IMR-90 (cell line): ENCODE measurements around the gene SARM1. TPM values are rescaled to one million over a fixed set of nuclear protein-coding genes. Genes with fewer than 3 reads are reported as not detected.

Experiments used
- ATAC-seq: fragments of 200-7000 bp; cut with Tn5 transposase; 2 replicates; pipeline ENCODE4 v1.9.1; 2020; ENCODE audit warnings: low read depth, mild to moderate bottlenecking, moderate library complexity
- BruUV-seq: library from RNA; stranded (reverse); fragments of 400-500 nt; replicated peaks from 2 replicates; lab custom pipeline; 2021; lab: Mats Ljungman, UMichigan
- CTCF ChIA-PET: fragments of 300-600 bp; formaldehyde crosslinking; extraction: SDS; loops from one replicate; lab custom pipeline; 2021; ENCODE audit warnings: antibody characterized with exemption; lab: Yijun Ruan, JAX
- POLR2A ChIA-PET: fragments of 300-600 bp; sonication (Branson Sonifier 250); formaldehyde crosslinking; loops from one replicate; lab custom pipeline; 2022; ENCODE audit warnings: antibody characterized with exemption; ENCODE audit not compliant: unreplicated experiment; lab: Charles Lee
- DNase-seq: peaks from one replicate; pipeline ENCODE4 v3.0.0; 2013
- H2AFZ ChIP-seq: replicated peaks from 2 replicates; pipeline ENCODE3; 2013; ENCODE audit warnings: low read length, mild to moderate bottlenecking; ENCODE audit not compliant: poor library complexity
- H2AK5ac ChIP-seq: 2 replicates; pipeline ENCODE4 v1.6.1; 2013; ENCODE audit warnings: low read depth, low read length, inconsistent platforms
- H2AK9ac ChIP-seq: replicated peaks from 2 replicates; pipeline ENCODE3; 2013; ENCODE audit warnings: mild to moderate bottlenecking, low read depth, low read length, moderate library complexity; ENCODE audit not compliant: poor library complexity
- H2BK120ac ChIP-seq: 2 replicates; pipeline ENCODE4 v1.6.1; 2013; ENCODE audit warnings: low read depth, low read length, inconsistent platforms
- H2BK15ac ChIP-seq: 3 replicates; pipeline ENCODE4 v1.6.1; 2013; ENCODE audit warnings: low read depth, low read length, inconsistent platforms
- H2BK20ac ChIP-seq: 2 replicates; pipeline ENCODE4 v1.6.1; 2013; ENCODE audit warnings: low read depth, mild to moderate bottlenecking, inconsistent platforms, low read length, moderate library complexity
- H2BK5ac ChIP-seq: 2 replicates; pipeline ENCODE4 v1.6.1; 2013; ENCODE audit warnings: mild to moderate bottlenecking, low read depth, low read length, inconsistent platforms; ENCODE audit not compliant: poor library complexity, severe bottlenecking
- H3K14ac ChIP-seq: replicated peaks from 2 replicates; pipeline ENCODE4 v1.6.1; 2013; ENCODE audit warnings: low read depth, low read length, inconsistent platforms
- H3K18ac ChIP-seq: 2 replicates; pipeline ENCODE4 v1.6.1; 2013; ENCODE audit warnings: low read depth, low read length, control low read depth
- H3K23ac ChIP-seq: 2 replicates; pipeline ENCODE4 v1.6.1; 2013; ENCODE audit warnings: low read depth, low read length, inconsistent platforms
- H3K27ac ChIP-seq: 2 replicates; pipeline ENCODE4 v1.5.1; 2013; ENCODE audit warnings: mild to moderate bottlenecking, control low read depth, low read length; ENCODE audit not compliant: insufficient read depth
- H3K27me3 ChIP-seq: 2 replicates; pipeline ENCODE4 v1.6.1; 2013; ENCODE audit warnings: low read length; ENCODE audit not compliant: control insufficient read depth, insufficient read depth
- H3K36me3 ChIP-seq: 2 replicates; pipeline ENCODE4 v1.6.1; 2013; ENCODE audit warnings: low read length, mixed read lengths; ENCODE audit not compliant: control insufficient read depth, insufficient read depth
- H3K4ac ChIP-seq: 2 replicates; pipeline ENCODE4 v1.6.1; 2013; ENCODE audit warnings: low read depth, low read length, inconsistent platforms
- H3K4me1 ChIP-seq: 2 replicates; pipeline ENCODE4 v1.6.1; 2013; ENCODE audit warnings: low read length, mixed read lengths; ENCODE audit not compliant: control insufficient read depth, insufficient read depth
- H3K4me2 ChIP-seq: 2 replicates; pipeline ENCODE4 v1.6.1; 2013; ENCODE audit warnings: low read depth, mild to moderate bottlenecking, control low read depth, low read length, moderate library complexity
- H3K4me3 ChIP-seq: 2 replicates; pipeline ENCODE4 v1.5.1; 2013; ENCODE audit warnings: low read depth, mild to moderate bottlenecking, control low read depth, low read length, moderate library complexity; ENCODE audit not compliant: insufficient read depth
- H3K56ac ChIP-seq: 2 replicates; pipeline ENCODE4 v1.6.1; 2013; ENCODE audit warnings: low read length, inconsistent platforms; ENCODE audit not compliant: insufficient read depth; ENCODE audit errors: extremely low read depth
- H3K79me1 ChIP-seq, 2 experiments: 2 replicates each; pipeline ENCODE4 v1.6.1; 2013; ENCODE audit warnings: low read length in 2 of 2, inconsistent platforms in 1 of 2, low read depth in 1 of 2
- H3K9ac ChIP-seq: 2 replicates; pipeline ENCODE4 v1.6.1; 2013; ENCODE audit warnings: low read depth, low read length, control low read depth
- H3K9me1 ChIP-seq: 2 replicates; pipeline ENCODE4 v1.6.1; 2013; ENCODE audit warnings: low read length, inconsistent platforms; ENCODE audit not compliant: insufficient read depth
- H3K9me3 ChIP-seq: 2 replicates; pipeline ENCODE4 v1.6.1; 2013; ENCODE audit warnings: low read length; ENCODE audit not compliant: control insufficient read depth, insufficient read depth
- H4K20me1 ChIP-seq: 2 replicates; pipeline ENCODE4 v1.6.1; 2013; ENCODE audit warnings: low read length, inconsistent platforms; ENCODE audit not compliant: insufficient read depth
- H4K5ac ChIP-seq: 2 replicates; pipeline ENCODE4 v1.6.1; 2013; ENCODE audit warnings: mild to moderate bottlenecking, low read depth, low read length, control low read depth
- H4K8ac ChIP-seq, 2 experiments: 2 replicates each; pipeline ENCODE4 v1.6.1; 2013; ENCODE audit warnings: low read depth in 2 of 2, low read length in 2 of 2, control low read depth in 1 of 2, inconsistent platforms in 1 of 2
- H4K91ac ChIP-seq: 2 replicates; pipeline ENCODE4 v1.6.1; 2013; ENCODE audit warnings: low read depth, low read length, inconsistent platforms; ENCODE audit not compliant: insufficient read depth
- CEBPB ChIP-seq: IDR thresholded peaks from 2 replicates; pipeline ENCODE4 v1.6.1; 2012; ENCODE audit warnings: low read depth, low read length, improper control_type of control experiment
- MAFK ChIP-seq: IDR thresholded peaks from 2 replicates; pipeline ENCODE4 v1.6.1; 2012; ENCODE audit warnings: low read depth, low read length, improper control_type of control experiment
- WGBS, 2 experiments: methylation state at CpG; one replicate each; pipeline versions ENCODE4 v1.1.5 to v1.1.7; 2013; ENCODE audit warnings: missing lambda C conversion rate in 2 of 2; ENCODE audit not compliant: insufficient read length in 1 of 2; ENCODE audit errors: extremely low coverage in 2 of 2; 5-methylcytosine and 5-hydroxymethylcytosine counted together
- dilution Hi-C: fragments of 300-500 bp; cut with HindIII; formaldehyde crosslinking; loops from one replicate; pipeline ENCODE4 v1.14.3; 2018; ENCODE audit warnings: low sequenced_read_pairs; ENCODE audit not compliant: unreplicated experiment
- in situ Hi-C: fragments of 300-500 bp; cut with MboI; formaldehyde crosslinking; loops from 3 replicates; pipeline ENCODE4 v1.14.3; 2019; ENCODE audit warnings: low sequenced_read_pairs, inconsistent platforms, mixed read lengths
- intact Hi-C: fragments of 100-400 bp; cut with micrococcal nuclease; formaldehyde crosslinking; loops from 2 replicates; pipeline ENCODE4 v1.10.0; 2022
- polyA plus RNA-seq, 3 experiments: library from polyadenylated mRNA; depleted of rRNA; stranded (reverse); fragments of >200 nt; gene quantifications; 2 replicates each; pipeline ENCODE4 v1.2.3, GENCODE V29; 2012; ENCODE audit warnings: low replicate concordance in 1 of 3
- total RNA-seq: library from RNA; depleted of rRNA; stranded (reverse); fragments of >200 nt; gene quantifications from 2 replicates; pipeline ENCODE4 v1.2.3, GENCODE V29; 2012

Gene SARM1
- total and polyA plus RNA-seq, 2 of the 4 experiments (the other 2 are of a cell fraction): 3.4 to 11.4 TPM

- no peak for TF ChIP-seq MAFK
Observed at GRCh38 chr17:28333083-28333746, 38.3 kb upstream of the SARM1 start (continued).

- in situ Hi-C loops (loop anchor here (25.0 kb wide), 1 partner anchor 797 kb away; no protein-coding TSS in a partner anchor), intact Hi-C loops (loop anchor here (5.0 to 10.0 kb wide), 2 partner anchors 82 to 289 kb away; partner anchors contain the start of gene NLK), dilution Hi-C loops (no loop called here)
- Histone ChIP-seq H2BK20ac (no peak overlapping the region), H3K9ac (peak overlapping the region; percentile 82), H3K4ac (peak overlapping the region; percentile 44), H3K79me1 (peaks cover 35 to 82% of the 10 kb centered on the region in 2 experiments), H3K36me3 (peaks cover 21% of the 10 kb centered on the region), H3K18ac (no peak overlapping the region), H2AFZ (no peak overlapping the region), H3K4me2 (peak overlapping the region; percentile 92), H4K8ac (peak overlapping the region in 1 of 2 experiments; percentile 62; a peak in 2 of 4 replicates), H3K4me3 (peak overlapping the region; percentile 59), H3K14ac (peak overlapping the region; percentile 90), H3K4me1 (peaks cover 13% of the 10 kb centered on the region), H3K56ac (no peak overlapping the region), H4K91ac (no peak overlapping the region), H2AK9ac (peak overlapping the region; percentile 92), H3K27ac (peak overlapping the region; percentile 60; the same call in 1 of the 2 replicates), H3K27me3 (no peaks in the 10 kb centered on the region), H2AK5ac (peak overlapping the region; percentile 40; the same call in 1 of the 2 replicates), H3K9me1 (peaks cover 12% of the 10 kb centered on the region), H2BK5ac (no peak overlapping the region), H3K23ac (peak overlapping the region; percentile 74; the same call in 1 of the 2 replicates), H3K9me3 (no peaks in the 10 kb centered on the region), H4K5ac (no peak overlapping the region), H2BK15ac (no peak overlapping the region), H4K20me1 (peaks cover 41% of the 10 kb centered on the region; the same call in 1 of the 2 replicates), H2BK120ac (no peak overlapping the region)
- POLR2A ChIA-PET: interaction anchor here (0.6 to 1.8 kb wide), 2 partner anchors 13 to 142 kb away, joined by 6 to 8 read pairs; no protein-coding TSS in a partner anchor
- peak; percentile 19 for DNase-seq
- TSS peak; percentile 27 for BruUV-seq
- ATAC-seq: no peak
- 53% methylated on average over 5 of the region's 6 CpGs; no CpG with 5 or more reads in 1 of the 2 experiments for WGBS, 2 experiments
- TF ChIP-seq CEBPB: no peak
- CTCF ChIA-PET: interaction anchor here (0.8 kb wide), 1 partner anchor 83 kb away, joined by 3 read pairs; no protein-coding TSS in a partner anchor
Observed at GRCh38 chr17:28334171-28334570, 37.3 kb upstream of the SARM1 start.
